ENCODE results near the gene CD36.

DNA sequence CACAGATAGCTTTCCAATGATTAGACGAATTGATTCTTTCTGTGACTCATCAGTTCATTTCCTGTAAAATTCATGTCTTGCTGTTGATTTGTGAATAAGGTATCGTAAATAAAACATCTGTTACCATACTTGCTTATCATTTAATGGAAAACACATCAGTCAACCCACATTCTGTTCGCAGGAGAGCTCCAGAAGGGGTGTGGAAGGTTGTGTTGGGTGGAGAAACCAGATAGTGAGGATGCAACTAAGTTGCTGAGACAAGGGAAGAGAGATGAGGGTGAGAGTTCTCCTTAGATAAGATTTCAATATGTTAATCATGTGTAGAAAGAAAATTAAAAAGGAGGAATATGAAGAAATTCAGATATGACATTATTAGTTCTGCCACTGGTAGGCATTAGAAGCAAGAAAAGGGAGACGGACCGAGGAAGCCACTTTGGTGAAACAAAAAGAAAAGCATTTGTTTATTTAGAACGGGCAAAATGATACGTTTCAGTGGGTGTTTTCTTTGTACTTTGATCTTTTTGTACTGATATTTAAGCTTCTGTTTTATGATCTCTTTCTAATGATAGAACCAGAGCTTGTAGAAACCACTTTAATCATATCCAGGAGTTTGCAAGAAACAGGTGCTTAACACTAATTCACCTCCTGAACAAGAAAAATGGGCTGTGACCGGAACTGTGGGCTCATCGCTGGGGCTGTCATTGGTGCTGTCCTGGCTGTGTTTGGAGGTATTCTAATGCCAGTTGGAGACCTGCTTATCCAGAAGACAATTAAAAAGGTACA lies 7.8 kb downstream of the CD36 start:
- TF ChIP-seq, protein P1, sequence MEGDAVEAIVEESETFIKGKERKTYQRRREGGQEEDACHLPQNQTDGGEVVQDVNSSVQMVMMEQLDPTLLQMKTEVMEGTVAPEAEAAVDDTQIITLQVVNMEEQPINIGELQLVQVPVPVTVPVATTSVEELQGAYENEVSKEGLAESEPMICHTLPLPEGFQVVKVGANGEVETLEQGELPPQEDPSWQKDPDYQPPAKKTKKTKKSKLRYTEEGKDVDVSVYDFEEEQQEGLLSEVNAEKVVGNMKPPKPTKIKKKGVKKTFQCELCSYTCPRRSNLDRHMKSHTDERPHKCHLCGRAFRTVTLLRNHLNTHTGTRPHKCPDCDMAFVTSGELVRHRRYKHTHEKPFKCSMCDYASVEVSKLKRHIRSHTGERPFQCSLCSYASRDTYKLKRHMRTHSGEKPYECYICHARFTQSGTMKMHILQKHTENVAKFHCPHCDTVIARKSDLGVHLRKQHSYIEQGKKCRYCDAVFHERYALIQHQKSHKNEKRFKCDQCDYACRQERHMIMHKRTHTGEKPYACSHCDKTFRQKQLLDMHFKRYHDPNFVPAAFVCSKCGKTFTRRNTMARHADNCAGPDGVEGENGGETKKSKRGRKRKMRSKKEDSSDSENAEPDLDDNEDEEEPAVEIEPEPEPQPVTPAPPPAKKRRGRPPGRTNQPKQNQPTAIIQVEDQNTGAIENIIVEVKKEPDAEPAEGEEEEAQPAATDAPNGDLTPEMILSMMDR (IDR thresholded peaks at IDR 0.05): no peak
- TF ChIP-seq POLR2AphosphoS5 (IDR thresholded peaks at IDR 0.05) (no peak), POLR2A (IDR thresholded peaks at IDR 0.05) (no peak)

Data from transverse colon (tissue), 4 donors.